NCI-H1048 (cell line): ENCODE measurements around the gene ERBB4.

Experiments used
- DNase-seq: peaks from one replicate; lab custom pipeline; 2025; lab: John Stamatoyannopoulos, UW

ERBB4 gene

DNA sequence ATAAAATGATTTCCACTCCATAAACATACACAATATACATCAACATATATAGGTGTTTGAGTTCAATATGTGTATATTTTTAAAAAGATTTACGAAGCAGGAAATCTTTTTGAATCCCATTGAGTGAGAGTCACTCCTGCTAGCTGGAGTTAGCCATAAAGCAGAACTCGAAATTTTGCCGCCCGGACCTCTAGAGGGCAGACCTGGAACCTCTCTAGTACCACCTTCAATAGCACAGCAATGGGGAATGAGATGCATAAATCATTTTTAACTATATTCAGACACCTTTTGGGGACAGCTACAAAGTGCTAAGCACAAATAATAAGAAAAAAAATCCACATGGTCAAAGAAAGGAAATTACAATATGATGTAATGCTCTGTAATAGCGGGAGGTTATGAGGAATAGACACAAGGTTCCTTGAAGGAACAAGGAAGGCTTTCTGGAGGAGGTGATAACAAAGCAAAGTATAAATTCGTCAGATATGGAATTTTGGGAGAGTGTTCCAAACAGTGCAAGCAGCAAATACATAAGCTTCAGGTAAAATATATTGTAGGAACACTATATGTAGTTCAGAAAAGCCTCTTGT, 533.4 kb downstream of the ERBB4 start:
- DNase-seq: no peak

DNA sequence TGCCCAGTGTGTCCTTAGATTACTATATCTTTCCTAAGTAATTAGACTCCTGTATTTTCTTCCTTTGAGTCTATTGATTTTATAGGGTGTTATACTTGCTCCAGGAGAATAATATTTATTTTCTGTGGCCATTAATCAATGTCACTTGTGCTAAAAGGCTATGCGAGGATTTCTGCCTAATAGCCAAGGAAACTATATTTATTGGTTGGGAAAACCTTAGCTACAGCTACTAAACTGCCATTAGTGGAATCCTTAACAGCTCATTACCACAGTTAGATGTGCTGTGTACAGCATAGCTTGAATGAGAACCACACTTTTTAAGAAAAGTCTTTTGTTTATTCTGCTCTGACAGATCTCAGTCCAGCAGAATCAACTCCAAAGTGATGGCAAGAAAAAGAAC, 537.3 kb downstream of the ERBB4 start:
- no peak for DNase-seq

DNA sequence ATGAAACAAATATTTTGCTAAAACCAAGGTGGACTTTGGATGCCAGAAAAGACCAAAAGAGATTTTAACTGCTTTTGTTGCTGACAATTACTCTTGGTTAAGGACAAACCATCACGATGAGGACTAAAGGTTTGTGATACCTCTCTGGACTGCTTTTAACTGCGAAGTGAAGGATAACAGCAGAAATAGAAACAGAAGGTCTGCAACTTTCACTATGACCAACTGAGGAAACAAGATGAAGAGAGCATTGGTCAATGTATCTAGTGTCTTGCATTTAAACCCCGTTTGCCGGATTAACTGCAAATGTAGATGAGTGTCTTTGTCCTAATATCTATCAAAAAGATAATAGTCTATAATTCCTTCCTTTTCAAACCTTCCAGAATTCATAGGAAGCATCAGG, 541.7 kb downstream of the ERBB4 start:
- DNase-seq: no peak

DNA sequence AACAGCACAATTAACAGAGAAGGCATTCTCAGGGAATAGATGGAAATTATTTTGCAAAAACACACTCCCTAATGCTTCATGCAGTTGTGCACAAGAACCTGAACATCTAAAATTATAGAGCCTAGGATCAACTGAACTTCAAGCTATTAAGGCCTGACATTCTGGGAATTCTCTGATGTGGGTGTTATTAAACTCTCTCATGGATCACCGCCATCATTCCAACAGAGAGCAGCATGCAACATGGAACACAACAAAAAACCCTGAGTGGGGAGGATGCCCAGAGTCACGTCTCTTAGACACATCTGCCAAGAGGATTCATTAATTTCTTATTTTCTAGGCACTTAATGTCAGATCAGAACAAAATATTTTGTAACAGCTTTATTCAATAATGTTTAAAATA, 543.8 kb downstream of the ERBB4 start:
- no peak for DNase-seq

DNA sequence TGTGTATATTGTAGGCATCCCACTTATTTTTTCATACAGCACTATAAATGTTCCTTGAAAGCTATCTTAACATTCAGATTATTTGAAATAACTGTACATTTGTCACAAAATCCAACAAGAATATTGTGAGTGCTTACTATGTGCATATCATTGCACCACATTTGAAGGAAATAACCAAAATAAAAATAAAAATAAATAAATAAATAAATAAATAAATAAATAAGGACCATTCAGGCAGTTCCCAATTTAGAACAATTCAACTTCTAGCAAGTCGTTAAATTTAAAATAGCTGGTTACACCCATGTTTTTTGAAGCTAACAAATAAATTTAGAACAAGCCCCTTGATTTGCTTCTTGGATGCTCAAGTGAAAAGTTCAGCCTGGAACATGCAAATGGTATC, 548.3 kb downstream of the ERBB4 start:
- no peak for DNase-seq

DNA sequence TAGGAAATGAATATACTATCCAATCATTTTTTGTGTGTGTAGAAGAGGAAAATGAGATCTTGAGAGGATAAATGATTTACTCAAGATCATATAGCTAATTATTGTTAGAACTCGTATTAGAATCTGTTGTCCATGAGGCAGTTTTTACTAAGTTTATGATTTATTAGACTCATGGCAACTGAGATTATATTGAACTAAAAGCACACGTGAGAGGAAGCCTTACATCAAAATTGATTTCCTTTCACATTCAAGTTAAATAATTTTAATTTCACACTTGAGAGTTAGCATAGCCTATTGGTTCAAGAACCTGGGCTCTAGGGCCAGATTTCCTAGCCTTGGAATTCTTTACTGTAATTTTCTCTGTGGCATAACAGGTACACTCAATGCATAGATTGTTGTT, 552.3 kb downstream of the ERBB4 start:
- no peak for DNase-seq

DNA sequence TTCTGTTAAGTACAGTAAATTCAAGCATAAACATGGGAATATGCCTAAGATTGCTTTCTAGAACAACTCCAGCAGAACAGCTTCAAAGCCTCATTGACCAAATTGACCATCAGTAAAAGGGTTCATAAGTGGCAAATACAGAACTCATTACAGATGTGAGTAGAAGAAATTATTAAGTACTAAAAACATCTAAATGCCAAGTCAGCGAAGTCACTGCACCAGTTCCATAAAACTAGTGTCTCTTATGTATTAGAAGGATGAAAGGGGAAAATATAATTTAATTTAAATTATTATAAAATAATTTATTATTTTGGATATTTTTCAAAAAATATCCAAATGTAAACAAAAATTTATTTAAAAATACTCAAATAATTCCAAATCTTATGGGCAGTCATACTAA, 553.2 kb downstream of the ERBB4 start:
- no peak for DNase-seq

DNA sequence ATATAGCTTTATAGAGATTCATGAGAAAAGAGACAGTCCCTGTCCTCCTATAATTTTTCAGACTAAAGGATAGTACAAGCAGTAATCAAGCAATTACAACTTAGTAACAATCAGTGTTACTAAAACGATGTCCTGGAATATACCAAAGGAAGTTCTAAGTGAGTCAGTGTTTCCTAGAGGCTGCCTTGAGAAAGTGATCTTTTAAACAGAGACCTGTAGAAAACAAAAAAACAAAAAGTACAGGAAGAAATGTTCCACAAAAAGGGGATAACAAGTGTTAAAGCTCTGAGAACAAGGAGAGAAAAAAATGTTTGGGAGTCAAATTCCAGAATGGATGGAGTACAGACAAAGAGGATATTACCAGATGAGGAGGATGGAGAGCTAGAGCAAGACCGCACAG, 556.4 kb downstream of the ERBB4 start:
- no peak for DNase-seq

DNA sequence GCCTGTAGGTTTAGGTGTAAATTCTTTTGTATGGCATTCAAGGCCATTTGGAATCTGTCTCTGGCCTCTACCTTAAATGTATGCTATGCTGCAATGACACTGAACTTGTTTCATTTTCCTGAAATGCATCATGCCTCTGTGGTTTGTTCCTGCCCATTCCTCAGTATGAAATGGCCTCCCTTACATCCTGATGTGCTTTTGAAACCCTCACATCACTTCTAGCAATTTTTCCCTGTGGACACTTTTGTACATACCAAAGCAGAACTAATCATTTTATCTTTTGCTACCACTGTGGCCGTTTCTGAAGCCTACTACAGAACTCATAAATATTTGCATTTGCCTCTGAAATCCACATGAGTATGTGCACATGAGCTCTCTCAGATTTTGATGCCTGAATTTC, 557.2 kb downstream of the ERBB4 start:
- DNase-seq: no peak

DNA sequence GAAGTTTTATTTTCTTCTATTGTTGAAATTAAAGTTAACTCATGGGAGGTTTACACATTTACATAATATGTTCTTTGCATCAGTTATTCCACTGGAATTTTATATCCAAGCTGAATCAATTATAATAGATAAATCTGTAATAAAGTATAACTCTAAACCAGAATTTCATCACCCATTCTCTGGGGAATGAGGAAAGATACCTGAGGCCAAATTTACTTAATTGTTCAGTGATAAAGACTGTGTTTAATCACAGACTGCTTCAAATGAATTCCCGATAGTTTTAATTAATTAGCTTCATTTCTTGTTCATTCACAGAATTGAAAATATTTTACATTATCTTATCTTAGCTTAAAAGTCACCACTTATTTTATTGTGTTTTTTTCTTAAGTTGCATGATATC, 562.5 kb downstream of the ERBB4 start:
- no peak for DNase-seq

DNA sequence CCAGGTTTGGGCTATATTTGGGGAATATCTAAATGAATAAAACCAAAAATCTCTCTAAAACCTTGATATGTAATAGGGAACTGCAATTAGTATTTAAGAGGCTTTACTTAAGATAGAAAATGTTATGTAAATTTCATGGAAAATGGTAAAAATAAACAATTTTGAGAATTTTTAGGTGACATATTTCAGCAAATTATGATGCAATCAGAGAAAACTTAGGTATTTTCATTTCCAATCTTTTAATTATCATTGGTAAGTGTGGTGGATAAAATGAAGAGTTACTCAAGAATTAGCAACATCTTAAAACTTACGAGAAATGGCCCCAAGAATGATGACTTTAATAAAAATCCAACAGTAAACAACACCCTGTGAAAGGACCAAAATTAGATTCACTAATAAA, 571.4 kb downstream of the ERBB4 start:
- no peak for DNase-seq

DNA sequence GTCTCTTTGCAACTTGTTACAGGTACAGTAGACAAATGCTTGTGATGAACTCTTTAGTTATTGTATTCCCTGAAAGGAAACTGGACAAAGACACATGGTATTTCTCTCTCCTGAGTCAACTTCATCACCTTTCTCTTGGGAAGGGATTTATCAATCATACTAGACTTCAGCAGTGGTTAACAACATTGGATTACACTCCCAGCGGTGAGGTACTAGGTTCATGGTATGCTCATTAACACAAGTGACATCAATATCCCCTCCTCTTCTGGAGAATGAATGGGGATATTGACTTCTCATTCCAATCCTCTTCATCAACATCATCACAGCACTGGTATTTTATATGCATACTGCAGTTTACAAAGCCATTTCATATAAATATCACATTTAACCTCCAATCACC, 574.6 kb downstream of the ERBB4 start:
- no peak for DNase-seq

DNA sequence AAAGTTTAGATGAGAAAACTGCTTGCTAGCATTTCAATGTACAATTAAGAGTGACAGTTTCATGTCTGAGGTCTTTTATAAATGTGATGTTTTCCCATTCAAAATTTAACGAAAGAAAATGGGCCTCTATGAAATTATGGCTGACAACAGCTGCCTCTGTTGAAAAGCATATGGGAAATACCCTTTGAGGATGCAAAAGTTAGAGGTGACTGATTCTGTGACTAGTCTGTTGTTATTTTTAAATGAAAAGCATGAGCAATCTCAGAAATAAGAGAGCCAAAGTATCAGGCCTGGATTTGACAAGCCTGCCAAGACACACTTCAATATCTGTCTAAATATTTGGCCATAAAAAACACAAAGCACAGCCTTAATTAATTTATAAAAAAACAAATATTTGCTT, 580.8 kb downstream of the ERBB4 start:
- DNase-seq: no peak

DNA sequence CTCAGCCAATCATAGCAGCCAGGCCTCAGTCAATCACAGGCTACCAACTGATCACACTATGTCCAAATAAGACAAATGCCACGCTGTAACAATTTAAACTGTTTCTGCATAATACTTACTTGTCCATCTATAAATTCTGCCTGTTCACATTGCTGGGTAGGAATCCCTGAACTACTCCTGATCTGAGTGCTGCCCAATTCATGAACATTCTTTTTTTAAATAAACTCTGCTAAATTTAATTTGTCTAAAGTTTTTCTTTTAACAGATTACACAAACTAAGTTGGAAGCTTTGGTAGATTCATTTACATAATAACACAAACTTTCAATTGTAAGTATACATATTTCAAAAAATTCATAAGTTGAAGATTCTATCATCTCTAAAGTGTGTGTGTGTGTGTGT, 583.0 kb downstream of the ERBB4 start:
- no peak for DNase-seq

DNA sequence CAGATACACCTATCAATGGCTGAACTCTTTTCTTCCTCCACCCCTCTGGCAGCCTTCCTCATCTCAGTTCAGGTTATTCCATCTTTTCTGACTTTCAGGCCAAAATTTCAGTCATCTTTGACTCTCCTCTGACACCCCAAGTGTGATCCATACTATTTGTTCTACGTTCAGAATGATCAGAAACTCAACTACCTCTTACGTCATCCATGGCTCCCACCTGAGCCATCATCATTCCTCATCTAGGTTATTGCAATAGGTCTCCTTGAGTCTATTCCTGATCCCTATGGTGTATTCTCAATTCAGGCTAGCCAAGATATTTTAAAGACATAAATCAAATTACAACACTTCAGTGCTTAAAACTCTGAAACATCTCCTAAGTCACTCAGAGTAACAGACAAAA, 589.7 kb downstream of the ERBB4 start:
- no peak for DNase-seq

DNA sequence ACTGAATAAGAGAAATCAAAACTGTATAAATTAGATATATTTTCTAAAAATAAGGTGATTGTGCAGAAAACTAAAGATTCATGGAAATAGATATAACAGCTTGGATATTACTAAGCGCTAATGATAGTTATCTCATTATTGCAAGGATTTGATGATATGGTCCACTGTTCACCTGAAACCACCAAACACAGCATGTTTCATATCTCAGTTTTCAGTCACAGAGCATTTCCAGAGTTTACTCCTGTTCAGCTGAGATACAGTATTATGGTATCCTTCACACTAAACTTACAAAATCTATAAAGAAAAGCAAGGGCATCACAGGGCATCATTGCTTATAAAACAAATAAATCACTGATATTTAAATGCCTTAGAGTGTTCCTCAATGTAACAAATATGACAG, 591.6 kb downstream of the ERBB4 start:
- no peak for DNase-seq

DNA sequence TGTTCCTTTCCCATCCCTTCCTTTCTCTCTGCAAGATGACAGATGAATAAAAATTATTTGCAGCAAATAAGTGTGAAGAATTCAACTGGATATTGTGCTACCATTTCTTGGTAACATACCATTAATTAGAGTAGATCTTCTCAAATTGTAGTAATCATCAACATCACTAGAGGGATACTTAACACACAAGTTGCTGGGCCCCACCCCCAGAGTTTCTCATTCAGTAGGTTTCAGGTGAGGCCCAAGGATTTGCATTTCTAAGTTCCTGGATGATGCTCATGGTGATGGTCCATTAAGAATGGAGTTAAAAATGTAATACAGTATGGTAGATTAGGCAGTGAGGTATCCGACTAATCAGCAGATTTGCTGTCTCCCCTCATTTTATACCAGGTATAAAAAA, 594.0 kb downstream of the ERBB4 start:
- DNase-seq: no peak

DNA sequence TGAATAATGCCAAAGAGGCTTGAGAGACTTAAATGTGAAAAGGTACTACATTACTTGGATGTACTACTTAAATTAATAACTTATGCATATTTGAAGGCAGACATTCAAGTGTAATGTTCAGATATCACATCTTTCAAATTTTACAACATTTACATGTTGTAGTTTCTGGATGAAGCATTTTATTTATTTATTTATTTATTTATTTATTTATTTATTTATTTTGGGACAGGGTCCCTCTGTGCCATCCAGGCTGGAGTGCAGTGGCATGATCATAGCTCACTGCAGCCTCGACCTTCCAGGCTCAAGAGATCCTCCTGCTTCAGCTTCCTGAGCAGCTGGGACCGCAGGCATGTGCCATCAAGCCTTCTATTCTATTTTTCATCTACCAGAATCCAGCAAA, 596.4 kb downstream of the ERBB4 start:
- no peak for DNase-seq

DNA sequence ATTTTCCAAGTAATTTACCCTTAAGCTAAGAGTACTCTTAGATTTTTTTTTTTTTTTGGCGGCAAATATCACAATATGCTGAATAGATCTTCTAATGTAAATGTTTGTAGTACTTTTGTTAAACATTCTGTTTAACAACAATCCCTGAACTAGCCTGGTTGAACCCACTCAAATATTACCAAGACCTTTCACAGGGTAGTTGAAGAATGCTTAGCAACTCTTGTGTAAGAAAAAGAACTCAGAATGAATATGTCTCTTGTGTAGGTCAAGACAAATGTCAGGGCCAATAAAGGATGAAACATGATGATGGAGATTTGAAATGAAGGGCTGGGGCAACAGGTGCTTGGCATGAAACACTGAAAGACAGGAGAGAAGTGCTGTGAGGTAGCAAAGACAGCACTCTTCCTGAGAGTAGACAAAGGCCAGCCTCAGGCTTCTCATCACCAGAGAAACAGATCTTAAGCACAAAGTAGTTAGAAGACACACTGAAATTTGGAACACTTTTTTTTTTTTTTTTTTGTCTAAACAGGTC, 597.3 kb downstream of the ERBB4 start:
- no peak for DNase-seq

DNA sequence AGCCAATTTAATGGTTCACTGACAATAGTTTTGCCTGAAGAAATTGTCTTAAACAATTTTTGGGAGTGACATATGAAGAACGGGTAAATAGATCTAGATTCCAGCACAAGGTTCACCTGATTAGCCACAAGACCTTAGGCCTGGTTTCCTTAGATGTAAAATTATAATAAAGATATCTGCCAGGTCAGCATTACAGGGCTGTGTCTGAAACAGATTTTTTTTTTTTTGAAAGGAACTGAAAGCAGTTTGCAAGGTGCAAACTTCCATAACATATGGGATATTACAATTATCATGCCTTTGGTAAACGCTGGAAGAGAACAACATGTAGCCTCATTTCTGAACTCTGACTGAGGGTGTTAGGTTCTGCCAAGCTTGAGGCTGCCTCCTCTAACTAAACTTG, 599.4 kb downstream of the ERBB4 start:
- DNase-seq: no peak

DNA sequence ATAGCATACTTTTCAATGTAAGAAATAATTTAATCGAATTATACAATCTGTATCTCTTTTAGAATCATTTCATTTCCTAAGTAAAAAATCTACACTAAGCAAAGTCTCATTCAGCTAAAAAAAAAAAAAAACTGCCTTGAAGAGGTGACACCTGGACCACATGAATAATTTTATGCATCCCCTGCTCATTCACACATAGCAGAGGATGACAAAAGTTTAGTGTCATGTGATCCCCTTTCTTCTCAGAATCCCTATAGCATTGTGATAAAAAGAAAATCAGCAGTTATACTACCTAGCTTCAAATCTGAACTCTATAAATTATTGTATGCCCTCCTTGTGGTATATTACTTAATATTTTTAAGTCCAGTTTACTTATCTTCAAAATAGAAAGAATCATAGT, 603.8 kb downstream of the ERBB4 start:
- DNase-seq: no peak

DNA sequence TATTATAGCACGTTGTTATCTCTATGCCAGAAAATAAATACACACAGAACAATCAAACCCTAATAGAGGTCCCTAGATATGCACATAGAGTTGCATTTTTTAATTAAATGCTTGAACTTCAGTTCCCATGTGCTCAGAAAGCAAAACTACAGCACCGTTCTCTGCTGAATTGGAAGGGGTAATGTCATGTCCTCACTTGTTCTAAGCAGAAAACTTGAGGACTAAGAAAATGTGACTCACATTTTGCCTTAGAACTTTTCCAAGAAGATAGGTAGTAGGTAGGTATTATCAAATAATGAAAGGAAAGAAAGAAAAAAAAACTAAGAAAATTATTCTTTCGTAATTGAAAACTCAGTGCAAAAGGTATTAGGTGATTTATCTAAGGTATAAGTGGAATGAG, 607.3 kb downstream of the ERBB4 start:
- DNase-seq: no peak

DNA sequence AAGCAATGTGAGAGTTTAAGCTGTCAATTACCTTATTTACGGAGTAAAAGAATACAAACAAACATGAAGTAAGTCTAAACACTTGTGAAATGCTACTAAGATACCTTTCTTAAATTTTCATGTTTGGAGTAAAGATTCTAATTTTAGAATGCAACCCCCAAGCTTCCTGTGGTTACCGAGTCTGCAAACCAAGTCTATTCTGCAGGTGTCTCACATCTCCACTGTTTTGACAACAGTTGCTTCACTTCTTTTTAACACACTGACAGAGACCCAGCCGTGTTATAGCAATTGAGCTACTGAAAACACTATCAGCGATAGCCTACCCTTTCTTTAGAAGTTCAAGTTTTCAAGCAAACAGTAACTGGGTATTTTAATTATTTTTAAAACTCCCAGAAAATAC, 608.3 kb downstream of the ERBB4 start:
- no peak for DNase-seq

DNA sequence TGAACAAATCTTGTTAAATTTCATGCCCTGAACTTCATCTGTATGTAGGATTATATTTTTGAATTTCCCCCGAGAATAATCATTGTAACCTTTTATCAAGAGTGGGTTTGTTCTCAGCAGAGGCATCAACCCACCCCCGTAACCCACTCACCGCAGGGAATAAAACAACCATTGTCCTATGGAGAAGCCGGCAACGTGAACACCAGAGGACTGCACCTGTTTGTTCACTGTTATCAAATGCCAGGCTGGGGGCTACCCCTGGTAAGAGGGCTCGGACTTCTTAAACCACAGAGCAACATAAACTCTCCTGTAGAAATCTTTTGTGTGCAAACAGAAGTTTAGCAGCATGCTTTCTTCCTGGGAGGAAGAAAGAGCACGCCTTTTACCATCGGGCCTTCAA, 610.4 kb downstream of the ERBB4 start:
- no peak for DNase-seq

DNA sequence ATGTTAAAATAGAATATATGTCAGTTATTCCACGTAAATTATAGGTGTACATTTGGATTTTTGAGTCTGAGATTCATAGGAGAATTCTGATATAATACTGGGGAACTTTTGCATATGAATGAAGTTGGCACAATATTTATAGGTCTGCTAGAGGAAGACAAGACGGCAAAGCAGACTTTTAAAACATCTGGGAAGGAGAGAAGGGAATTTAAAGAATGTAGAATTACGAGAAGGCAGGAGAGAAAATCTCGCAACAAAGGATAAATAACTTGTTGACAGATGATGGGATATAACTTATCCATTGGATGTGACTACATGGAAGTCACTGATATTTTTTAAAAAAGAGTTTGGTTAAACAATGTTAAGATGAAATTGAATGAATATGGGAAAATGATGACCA, 615.6 kb downstream of the ERBB4 start:
- no peak for DNase-seq
